Measurements from ENCODE around the gene TADA3. TPM values are rescaled to one million over a fixed set of nuclear protein-coding genes. Genes with fewer than 3 reads are reported as not detected.

Gene TADA3
- total and polyA plus RNA-seq, 9 of the 15 experiments (the other 6 are each of a cell fraction or from before 2014, with no cell fraction given) = 4.1 to 110 (median 74.8) TPM

DNA sequence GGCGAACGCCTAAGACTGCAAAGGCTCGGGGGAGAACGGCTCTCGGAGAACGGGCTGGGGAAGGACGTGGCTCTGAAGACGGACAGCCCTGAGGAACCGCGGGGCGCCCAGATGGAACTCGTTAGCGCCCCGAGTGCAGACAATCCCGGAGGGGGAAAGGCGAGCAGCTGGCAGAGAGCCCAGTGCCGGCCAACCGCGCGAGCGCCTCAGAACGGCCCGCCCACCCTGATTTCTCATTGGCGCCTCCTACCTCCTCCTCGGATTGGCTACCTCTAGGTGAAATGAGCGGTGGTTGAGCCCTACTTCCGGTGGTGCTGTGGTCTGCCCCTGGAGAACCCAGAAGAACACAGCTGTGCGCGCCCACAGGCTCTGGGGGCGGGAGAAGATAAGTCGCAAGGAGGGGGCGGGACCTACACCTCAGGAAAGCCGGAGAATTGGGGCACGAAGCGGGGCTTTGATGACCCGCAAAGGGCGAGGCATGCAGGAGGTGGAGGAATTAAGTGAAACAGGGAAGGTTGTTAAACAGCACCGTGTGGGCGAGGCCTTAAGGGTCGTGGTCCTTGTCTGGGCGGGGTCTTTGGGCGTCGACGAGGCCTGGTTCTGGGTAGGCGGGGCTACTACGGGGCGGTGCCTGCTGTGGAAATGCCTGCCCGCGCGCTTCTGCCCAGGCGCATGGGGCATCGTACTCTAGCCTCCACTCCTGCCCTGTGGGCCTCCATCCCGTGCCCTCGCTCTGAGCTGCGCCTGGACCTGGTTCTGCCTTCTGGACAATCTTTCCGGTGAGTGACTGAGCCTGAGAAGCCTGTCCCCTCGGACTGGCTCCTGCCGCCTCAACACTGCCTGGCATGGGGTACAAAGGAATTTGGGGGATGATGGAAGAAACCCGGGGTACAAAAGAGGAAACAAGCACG is 42.4 kb downstream of the TADA3 start, which contains the start of gene OGG1 (continued):
- TF ChIP-seq SRSF9 (IDR thresholded peaks at IDR 0.05; ENCODE audit: borderline replicate concordance, low read depth, low read length) = no peak
- no peak for TF ChIP-seq PHTF2 (CRISPR knock-in tag; IDR thresholded peaks at IDR 0.05)
- TF ChIP-seq CBX8 (IDR thresholded peaks at IDR 0.05; ENCODE audit: borderline replicate concordance, extremely low read depth, low read depth, low read length, poor library complexity, severe bottlenecking) = no peak
- TF ChIP-seq RBM39 (optimal IDR thresholded peaks at IDR 0.05; ENCODE audit: low read depth, low read length) = peak; percentile 19
- no peak for TF ChIP-seq HIVEP1 (CRISPR knock-in tag; IDR thresholded peaks at IDR 0.05)
- TF ChIP-seq TAL1 (IDR thresholded peaks at IDR 0.05) = no peak
- TF ChIP-seq, protein P1, sequence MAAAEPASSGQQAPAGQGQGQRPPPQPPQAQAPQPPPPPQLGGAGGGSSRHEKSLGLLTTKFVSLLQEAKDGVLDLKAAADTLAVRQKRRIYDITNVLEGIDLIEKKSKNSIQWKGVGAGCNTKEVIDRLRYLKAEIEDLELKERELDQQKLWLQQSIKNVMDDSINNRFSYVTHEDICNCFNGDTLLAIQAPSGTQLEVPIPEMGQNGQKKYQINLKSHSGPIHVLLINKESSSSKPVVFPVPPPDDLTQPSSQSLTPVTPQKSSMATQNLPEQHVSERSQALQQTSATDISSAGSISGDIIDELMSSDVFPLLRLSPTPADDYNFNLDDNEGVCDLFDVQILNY (CRISPR knock-in tag; IDR thresholded peaks at IDR 0.05) = no peak
- TF ChIP-seq, protein P2, sequence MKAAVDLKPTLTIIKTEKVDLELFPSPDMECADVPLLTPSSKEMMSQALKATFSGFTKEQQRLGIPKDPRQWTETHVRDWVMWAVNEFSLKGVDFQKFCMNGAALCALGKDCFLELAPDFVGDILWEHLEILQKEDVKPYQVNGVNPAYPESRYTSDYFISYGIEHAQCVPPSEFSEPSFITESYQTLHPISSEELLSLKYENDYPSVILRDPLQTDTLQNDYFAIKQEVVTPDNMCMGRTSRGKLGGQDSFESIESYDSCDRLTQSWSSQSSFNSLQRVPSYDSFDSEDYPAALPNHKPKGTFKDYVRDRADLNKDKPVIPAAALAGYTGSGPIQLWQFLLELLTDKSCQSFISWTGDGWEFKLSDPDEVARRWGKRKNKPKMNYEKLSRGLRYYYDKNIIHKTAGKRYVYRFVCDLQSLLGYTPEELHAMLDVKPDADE (conservative IDR thresholded peaks at IDR 0.05; ENCODE audit: control insufficient read depth, low read depth, low read length) = peak; percentile 62
- no peak for TF ChIP-seq ZNF232 (CRISPR knock-in tag; IDR thresholded peaks at IDR 0.05)
- no peak for TF ChIP-seq ZNF23 (CRISPR knock-in tag; IDR thresholded peaks at IDR 0.05)
- TF ChIP-seq ZFP1 (CRISPR knock-in tag; IDR thresholded peaks at IDR 0.05) = no peak
- no peak for TF ChIP-seq TCFL5 (CRISPR knock-in tag; conservative IDR thresholded peaks at IDR 0.05)
- TF ChIP-seq GABPB1 (CRISPR knock-in tag; IDR thresholded peaks at IDR 0.05) = peak; percentile 96
- no peak for TF ChIP-seq HDAC6 (IDR thresholded peaks at IDR 0.05; ENCODE audit: low read depth, low read length)
- TF ChIP-seq ZNF224 (CRISPR knock-in tag; IDR thresholded peaks at IDR 0.05) = peak; percentile 68; the same call in 1 of the 2 replicates
- TF ChIP-seq TARDBP (IDR thresholded peaks at IDR 0.05) = no peak
- no peak for TF ChIP-seq FOXJ3 (CRISPR knock-in tag; IDR thresholded peaks at IDR 0.05)
- no peak for TF ChIP-seq HDAC3 (IDR thresholded peaks at IDR 0.05; ENCODE audit: borderline replicate concordance, partially characterized antibody)
- TF ChIP-seq CREBBP (IDR thresholded peaks at IDR 0.05; ENCODE audit: low read depth, low read length) = no peak
- TF ChIP-seq HDGF (IDR thresholded peaks at IDR 0.05) = no peak
- TF ChIP-seq, protein P3, sequence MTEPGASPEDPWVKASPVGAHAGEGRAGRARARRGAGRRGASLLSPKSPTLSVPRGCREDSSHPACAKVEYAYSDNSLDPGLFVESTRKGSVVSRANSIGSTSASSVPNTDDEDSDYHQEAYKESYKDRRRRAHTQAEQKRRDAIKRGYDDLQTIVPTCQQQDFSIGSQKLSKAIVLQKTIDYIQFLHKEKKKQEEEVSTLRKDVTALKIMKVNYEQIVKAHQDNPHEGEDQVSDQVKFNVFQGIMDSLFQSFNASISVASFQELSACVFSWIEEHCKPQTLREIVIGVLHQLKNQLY (CRISPR knock-in tag; conservative IDR thresholded peaks at IDR 0.05) = 0 out of 4 replicates have a peak, but pooled peaks of 1 of the 2 experiments have one; percentile 70

Data from K562 (cell line).